ENCODE measurements around the gene GFER.
A peak's percentile ranks its signal among the peaks of the same experiment; 100 is the strongest.

The GFER gene

DNA sequence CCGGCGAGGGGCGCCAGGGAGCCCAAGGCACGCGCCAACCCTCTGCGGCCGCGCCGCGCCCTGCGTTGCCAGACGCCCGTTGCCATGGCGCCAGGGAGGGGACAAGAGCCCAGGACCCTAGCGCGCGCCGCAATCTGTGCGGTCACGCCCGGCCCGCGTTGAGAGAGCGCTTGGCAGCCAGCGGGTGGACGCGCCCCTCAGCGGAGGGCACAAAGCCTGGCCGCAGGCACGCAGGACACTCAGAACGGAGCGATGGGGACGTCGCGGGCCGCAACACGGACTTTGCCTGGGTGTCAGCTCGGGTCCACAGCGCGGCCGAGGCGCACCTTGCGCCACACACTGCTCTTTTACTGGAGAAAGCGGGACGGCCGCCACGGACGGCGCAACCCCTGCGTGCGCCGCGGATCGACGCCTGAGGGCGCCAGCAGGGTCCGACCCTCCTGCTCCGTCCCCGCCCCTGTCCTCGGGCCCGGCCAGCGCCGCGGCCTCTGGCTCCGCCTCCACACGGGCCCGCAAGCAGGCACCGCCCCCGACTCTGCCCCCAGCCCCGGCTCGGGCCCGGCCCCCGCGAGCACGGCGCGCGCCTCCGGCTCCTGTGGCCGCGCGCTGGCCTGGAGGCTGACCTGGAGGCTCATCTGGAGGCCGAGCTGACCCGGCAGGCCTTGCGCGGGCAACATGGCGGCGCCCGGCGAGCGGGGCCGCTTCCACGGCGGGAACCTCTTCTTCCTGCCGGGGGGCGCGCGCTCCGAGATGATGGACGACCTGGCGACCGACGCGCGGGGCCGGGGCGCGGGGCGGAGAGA, at the start of gene GFER:
TSS of gene GFER (plus strand) at position 650 of the 803 bp plus-strand sequence. CDS start at position 676, 26 bp downstream.
- ChIA-PET CTCF (interaction anchor here (0.5 to 4.5 kb wide), 3 partner anchors 14 to 1236 kb away, joined by 3 to 28 read pairs (median 3); no protein-coding TSS in a partner anchor), POLR2A (interaction anchor here (1.0 to 6.3 kb wide), 4 partner anchors 12 to 172 kb away, joined by 6 to 46 read pairs (median 10); partner anchors contain the start of genes RPS2, TBL3 and TRAF7)
- peak within 1 kb of the TSS; percentile 73 for H3K4me3 ChIP-seq (ENCODE audit: low read depth, low read length)
- peaks cover 7% of the 10 kb centered on the region; the same call in 1 of the 2 replicates for H3K4me1 ChIP-seq (ENCODE audit: control insufficient read depth, insufficient read depth, low read length)
- H3K36me3 ChIP-seq (ENCODE audit: control insufficient read depth in 2 of 2, insufficient read depth in 1 of 2, low read length in 2 of 2): peaks cover 0 to 32% of the 10 kb centered on the region in 2 experiments; a peak in 1 of 3 replicates
- no peaks in the 10 kb centered on the region for H3K9me3 ChIP-seq (ENCODE audit: control insufficient read depth, insufficient read depth, low read depth, low read length)
- peak within 1 kb of the TSS; percentile 83 for H3K27ac ChIP-seq (ENCODE audit: extremely low read depth, low read depth, low read length)
- TF ChIP-seq ZNF155 (tag by site-specific recombination; IDR thresholded peaks at IDR 0.05) (no peak), ZFP69B (tag by site-specific recombination; IDR thresholded peaks at IDR 0.05) (no peak), ZNF140 (tag by site-specific recombination; IDR thresholded peaks at IDR 0.05) (no peak), PRDM10 (tag by site-specific recombination; IDR thresholded peaks at IDR 0.05) (peak; percentile 50), ZNF416 (tag by site-specific recombination; IDR thresholded peaks at IDR 0.05) (no peak), ZNF112 (tag by site-specific recombination; IDR thresholded peaks at IDR 0.05) (no peak), ZNF23 (tag by site-specific recombination; IDR thresholded peaks at IDR 0.05; ENCODE audit: borderline replicate concordance) (no peak; the same call in 1 of the 2 replicates), ZNF585B (tag by site-specific recombination; IDR thresholded peaks at IDR 0.05) (no peak; the same call in 1 of the 2 replicates), OSR2 (tag by site-specific recombination; IDR thresholded peaks at IDR 0.05) (peak; percentile 7; the same call in 1 of the 2 replicates), ZNF239 (tag by site-specific recombination; IDR thresholded peaks at IDR 0.05) (no peak), ZNF843 (tag by site-specific recombination; IDR thresholded peaks at IDR 0.05) (no peak; the same call in 1 of the 2 replicates), ZNF791 (tag by site-specific recombination; IDR thresholded peaks at IDR 0.05) (no peak), ZNF19 (tag by site-specific recombination; IDR thresholded peaks at IDR 0.05; ENCODE audit: low read depth) (no peak), ZNF529 (tag by site-specific recombination; IDR thresholded peaks at IDR 0.05; ENCODE audit: insufficient replicate concordance) (no peak), ZSCAN30 (tag by site-specific recombination; IDR thresholded peaks at IDR 0.05) (peak; percentile 99), ZFP41 (tag by site-specific recombination; IDR thresholded peaks at IDR 0.05; ENCODE audit: borderline replicate concordance) (no peak), ZNF645 (tag by site-specific recombination; IDR thresholded peaks at IDR 0.05) (no peak), ZNF501 (tag by site-specific recombination; IDR thresholded peaks at IDR 0.05) (peak; percentile 90; the same call in 1 of the 2 replicates)
- TF ChIP-seq, protein P1, sequence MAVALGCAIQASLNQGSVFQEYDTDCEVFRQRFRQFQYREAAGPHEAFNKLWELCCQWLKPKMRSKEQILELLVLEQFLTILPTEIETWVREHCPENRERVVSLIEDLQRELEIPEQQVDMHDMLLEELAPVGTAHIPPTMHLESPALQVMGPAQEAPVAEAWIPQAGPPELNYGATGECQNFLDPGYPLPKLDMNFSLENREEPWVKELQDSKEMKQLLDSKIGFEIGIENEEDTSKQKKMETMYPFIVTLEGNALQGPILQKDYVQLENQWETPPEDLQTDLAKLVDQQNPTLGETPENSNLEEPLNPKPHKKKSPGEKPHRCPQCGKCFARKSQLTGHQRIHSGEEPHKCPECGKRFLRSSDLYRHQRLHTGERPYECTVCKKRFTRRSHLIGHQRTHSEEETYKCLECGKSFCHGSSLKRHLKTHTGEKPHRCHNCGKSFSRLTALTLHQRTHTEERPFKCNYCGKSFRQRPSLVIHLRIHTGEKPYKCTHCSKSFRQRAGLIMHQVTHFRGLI (tag by site-specific recombination; IDR thresholded peaks at IDR 0.05): peak; percentile 69
- TF ChIP-seq, protein P2, sequence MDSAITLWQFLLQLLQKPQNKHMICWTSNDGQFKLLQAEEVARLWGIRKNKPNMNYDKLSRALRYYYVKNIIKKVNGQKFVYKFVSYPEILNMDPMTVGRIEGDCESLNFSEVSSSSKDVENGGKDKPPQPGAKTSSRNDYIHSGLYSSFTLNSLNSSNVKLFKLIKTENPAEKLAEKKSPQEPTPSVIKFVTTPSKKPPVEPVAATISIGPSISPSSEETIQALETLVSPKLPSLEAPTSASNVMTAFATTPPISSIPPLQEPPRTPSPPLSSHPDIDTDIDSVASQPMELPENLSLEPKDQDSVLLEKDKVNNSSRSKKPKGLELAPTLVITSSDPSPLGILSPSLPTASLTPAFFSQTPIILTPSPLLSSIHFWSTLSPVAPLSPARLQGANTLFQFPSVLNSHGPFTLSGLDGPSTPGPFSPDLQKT (IDR thresholded peaks at IDR 0.05; ENCODE audit: borderline replicate concordance, low read depth, low read length): no peak
- TF ChIP-seq, protein P3, sequence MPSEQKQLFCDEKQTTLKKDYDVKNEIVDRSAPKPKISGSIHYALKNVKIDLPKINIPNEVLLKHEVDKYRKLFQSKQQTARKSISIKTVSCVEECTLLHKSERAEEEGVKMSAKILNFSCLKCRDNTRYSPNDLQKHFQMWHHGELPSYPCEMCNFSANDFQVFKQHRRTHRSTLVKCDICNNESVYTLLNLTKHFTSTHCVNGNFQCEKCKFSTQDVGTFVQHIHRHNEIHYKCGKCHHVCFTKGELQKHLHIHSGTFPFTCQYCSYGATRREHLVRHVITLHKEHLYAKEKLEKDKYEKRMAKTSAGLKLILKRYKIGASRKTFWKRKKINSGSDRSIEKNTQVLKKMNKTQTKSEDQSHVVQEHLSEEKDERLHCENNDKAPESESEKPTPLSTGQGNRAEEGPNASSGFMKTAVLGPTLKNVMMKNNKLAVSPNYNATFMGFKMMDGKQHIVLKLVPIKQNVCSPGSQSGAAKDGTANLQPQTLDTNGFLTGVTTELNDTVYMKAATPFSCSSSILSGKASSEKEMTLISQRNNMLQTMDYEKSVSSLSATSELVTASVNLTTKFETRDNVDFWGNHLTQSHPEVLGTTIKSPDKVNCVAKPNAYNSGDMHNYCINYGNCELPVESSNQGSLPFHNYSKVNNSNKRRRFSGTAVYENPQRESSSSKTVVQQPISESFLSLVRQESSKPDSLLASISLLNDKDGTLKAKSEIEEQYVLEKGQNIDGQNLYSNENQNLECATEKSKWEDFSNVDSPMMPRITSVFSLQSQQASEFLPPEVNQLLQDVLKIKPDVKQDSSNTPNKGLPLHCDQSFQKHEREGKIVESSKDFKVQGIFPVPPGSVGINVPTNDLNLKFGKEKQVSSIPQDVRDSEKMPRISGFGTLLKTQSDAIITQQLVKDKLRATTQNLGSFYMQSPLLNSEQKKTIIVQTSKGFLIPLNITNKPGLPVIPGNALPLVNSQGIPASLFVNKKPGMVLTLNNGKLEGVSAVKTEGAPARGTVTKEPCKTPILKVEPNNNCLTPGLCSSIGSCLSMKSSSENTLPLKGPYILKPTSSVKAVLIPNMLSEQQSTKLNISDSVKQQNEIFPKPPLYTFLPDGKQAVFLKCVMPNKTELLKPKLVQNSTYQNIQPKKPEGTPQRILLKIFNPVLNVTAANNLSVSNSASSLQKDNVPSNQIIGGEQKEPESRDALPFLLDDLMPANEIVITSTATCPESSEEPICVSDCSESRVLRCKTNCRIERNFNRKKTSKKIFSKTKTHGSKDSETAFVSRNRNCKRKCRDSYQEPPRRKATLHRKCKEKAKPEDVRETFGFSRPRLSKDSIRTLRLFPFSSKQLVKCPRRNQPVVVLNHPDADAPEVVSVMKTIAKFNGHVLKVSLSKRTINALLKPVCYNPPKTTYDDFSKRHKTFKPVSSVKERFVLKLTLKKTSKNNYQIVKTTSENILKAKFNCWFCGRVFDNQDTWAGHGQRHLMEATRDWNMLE (tag by site-specific recombination; conservative IDR thresholded peaks at IDR 0.05; ENCODE audit: low read depth): no peak
- TF ChIP-seq, protein P4, sequence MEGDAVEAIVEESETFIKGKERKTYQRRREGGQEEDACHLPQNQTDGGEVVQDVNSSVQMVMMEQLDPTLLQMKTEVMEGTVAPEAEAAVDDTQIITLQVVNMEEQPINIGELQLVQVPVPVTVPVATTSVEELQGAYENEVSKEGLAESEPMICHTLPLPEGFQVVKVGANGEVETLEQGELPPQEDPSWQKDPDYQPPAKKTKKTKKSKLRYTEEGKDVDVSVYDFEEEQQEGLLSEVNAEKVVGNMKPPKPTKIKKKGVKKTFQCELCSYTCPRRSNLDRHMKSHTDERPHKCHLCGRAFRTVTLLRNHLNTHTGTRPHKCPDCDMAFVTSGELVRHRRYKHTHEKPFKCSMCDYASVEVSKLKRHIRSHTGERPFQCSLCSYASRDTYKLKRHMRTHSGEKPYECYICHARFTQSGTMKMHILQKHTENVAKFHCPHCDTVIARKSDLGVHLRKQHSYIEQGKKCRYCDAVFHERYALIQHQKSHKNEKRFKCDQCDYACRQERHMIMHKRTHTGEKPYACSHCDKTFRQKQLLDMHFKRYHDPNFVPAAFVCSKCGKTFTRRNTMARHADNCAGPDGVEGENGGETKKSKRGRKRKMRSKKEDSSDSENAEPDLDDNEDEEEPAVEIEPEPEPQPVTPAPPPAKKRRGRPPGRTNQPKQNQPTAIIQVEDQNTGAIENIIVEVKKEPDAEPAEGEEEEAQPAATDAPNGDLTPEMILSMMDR (tag by site-specific recombination; IDR thresholded peaks at IDR 0.05): peak; percentile 91
